IMR-90 (cell line): ENCODE measurements around the gene UQCRC1. TPM values are rescaled to one million over a fixed set of nuclear protein-coding genes. Genes with fewer than 3 reads are reported as not detected.
A peak's percentile ranks its signal among the peaks of the same experiment; 100 is the strongest.

Source experiments
- ATAC-seq: fragments of 200-7000 bp; cut with Tn5 transposase; 2 replicates; pipeline ENCODE4 v1.9.1; 2020; ENCODE audit warnings: low read depth, mild to moderate bottlenecking, moderate library complexity
- BruUV-seq: library from RNA; stranded (reverse); fragments of 400-500 nt; replicated peaks from 2 replicates; lab custom pipeline; 2021; lab: Mats Ljungman, UMichigan
- CTCF ChIA-PET: fragments of 300-600 bp; formaldehyde crosslinking; extraction: SDS; loops from one replicate; lab custom pipeline; 2021; ENCODE audit warnings: antibody characterized with exemption; lab: Yijun Ruan, JAX
- POLR2A ChIA-PET: fragments of 300-600 bp; sonication (Branson Sonifier 250); formaldehyde crosslinking; loops from one replicate; lab custom pipeline; 2022; ENCODE audit warnings: antibody characterized with exemption; ENCODE audit not compliant: unreplicated experiment; lab: Charles Lee
- DNase-seq: peaks from one replicate; pipeline ENCODE4 v3.0.0; 2013
- H2AFZ ChIP-seq: replicated peaks from 2 replicates; pipeline ENCODE3; 2013; ENCODE audit warnings: low read length, mild to moderate bottlenecking; ENCODE audit not compliant: poor library complexity
- H2AK5ac ChIP-seq: 2 replicates; pipeline ENCODE4 v1.6.1; 2013; ENCODE audit warnings: low read depth, low read length, inconsistent platforms
- H2AK9ac ChIP-seq: replicated peaks from 2 replicates; pipeline ENCODE3; 2013; ENCODE audit warnings: mild to moderate bottlenecking, low read depth, low read length, moderate library complexity; ENCODE audit not compliant: poor library complexity
- H2BK120ac ChIP-seq: 2 replicates; pipeline ENCODE4 v1.6.1; 2013; ENCODE audit warnings: low read depth, low read length, inconsistent platforms
- H2BK15ac ChIP-seq: 3 replicates; pipeline ENCODE4 v1.6.1; 2013; ENCODE audit warnings: low read depth, low read length, inconsistent platforms
- H2BK20ac ChIP-seq: 2 replicates; pipeline ENCODE4 v1.6.1; 2013; ENCODE audit warnings: low read depth, mild to moderate bottlenecking, inconsistent platforms, low read length, moderate library complexity
- H2BK5ac ChIP-seq: 2 replicates; pipeline ENCODE4 v1.6.1; 2013; ENCODE audit warnings: mild to moderate bottlenecking, low read depth, low read length, inconsistent platforms; ENCODE audit not compliant: poor library complexity, severe bottlenecking
- H3K14ac ChIP-seq: replicated peaks from 2 replicates; pipeline ENCODE4 v1.6.1; 2013; ENCODE audit warnings: low read depth, low read length, inconsistent platforms
- H3K18ac ChIP-seq: 2 replicates; pipeline ENCODE4 v1.6.1; 2013; ENCODE audit warnings: low read depth, low read length, control low read depth
- H3K23ac ChIP-seq: 2 replicates; pipeline ENCODE4 v1.6.1; 2013; ENCODE audit warnings: low read depth, low read length, inconsistent platforms
- H3K27ac ChIP-seq: 2 replicates; pipeline ENCODE4 v1.5.1; 2013; ENCODE audit warnings: mild to moderate bottlenecking, control low read depth, low read length; ENCODE audit not compliant: insufficient read depth
- H3K27me3 ChIP-seq: 2 replicates; pipeline ENCODE4 v1.6.1; 2013; ENCODE audit warnings: low read length; ENCODE audit not compliant: control insufficient read depth, insufficient read depth
- H3K36me3 ChIP-seq: 2 replicates; pipeline ENCODE4 v1.6.1; 2013; ENCODE audit warnings: low read length, mixed read lengths; ENCODE audit not compliant: control insufficient read depth, insufficient read depth
- H3K4ac ChIP-seq: 2 replicates; pipeline ENCODE4 v1.6.1; 2013; ENCODE audit warnings: low read depth, low read length, inconsistent platforms
- H3K4me1 ChIP-seq: 2 replicates; pipeline ENCODE4 v1.6.1; 2013; ENCODE audit warnings: low read length, mixed read lengths; ENCODE audit not compliant: control insufficient read depth, insufficient read depth
- H3K4me2 ChIP-seq: 2 replicates; pipeline ENCODE4 v1.6.1; 2013; ENCODE audit warnings: low read depth, mild to moderate bottlenecking, control low read depth, low read length, moderate library complexity
- H3K4me3 ChIP-seq: 2 replicates; pipeline ENCODE4 v1.5.1; 2013; ENCODE audit warnings: low read depth, mild to moderate bottlenecking, control low read depth, low read length, moderate library complexity; ENCODE audit not compliant: insufficient read depth
- H3K56ac ChIP-seq: 2 replicates; pipeline ENCODE4 v1.6.1; 2013; ENCODE audit warnings: low read length, inconsistent platforms; ENCODE audit not compliant: insufficient read depth; ENCODE audit errors: extremely low read depth
- H3K79me1 ChIP-seq, 2 experiments: 2 replicates each; pipeline ENCODE4 v1.6.1; 2013; ENCODE audit warnings: low read length in 2 of 2, inconsistent platforms in 1 of 2, low read depth in 1 of 2
- H3K9ac ChIP-seq: 2 replicates; pipeline ENCODE4 v1.6.1; 2013; ENCODE audit warnings: low read depth, low read length, control low read depth
- H3K9me1 ChIP-seq: 2 replicates; pipeline ENCODE4 v1.6.1; 2013; ENCODE audit warnings: low read length, inconsistent platforms; ENCODE audit not compliant: insufficient read depth
- H3K9me3 ChIP-seq: 2 replicates; pipeline ENCODE4 v1.6.1; 2013; ENCODE audit warnings: low read length; ENCODE audit not compliant: control insufficient read depth, insufficient read depth
- H4K20me1 ChIP-seq: 2 replicates; pipeline ENCODE4 v1.6.1; 2013; ENCODE audit warnings: low read length, inconsistent platforms; ENCODE audit not compliant: insufficient read depth
- H4K5ac ChIP-seq: 2 replicates; pipeline ENCODE4 v1.6.1; 2013; ENCODE audit warnings: mild to moderate bottlenecking, low read depth, low read length, control low read depth
- H4K8ac ChIP-seq, 2 experiments: 2 replicates each; pipeline ENCODE4 v1.6.1; 2013; ENCODE audit warnings: low read depth in 2 of 2, low read length in 2 of 2, control low read depth in 1 of 2, inconsistent platforms in 1 of 2
- H4K91ac ChIP-seq: 2 replicates; pipeline ENCODE4 v1.6.1; 2013; ENCODE audit warnings: low read depth, low read length, inconsistent platforms; ENCODE audit not compliant: insufficient read depth
- POLR2A ChIP-seq: IDR thresholded peaks from 2 replicates; pipeline ENCODE4 v1.6.1; 2012; ENCODE audit warnings: mild to moderate bottlenecking, low read depth, low read length
- WGBS, 2 experiments: methylation state at CpG; one replicate each; pipeline versions ENCODE4 v1.1.5 to v1.1.7; 2013; ENCODE audit warnings: missing lambda C conversion rate in 2 of 2; ENCODE audit not compliant: insufficient read length in 1 of 2; ENCODE audit errors: extremely low coverage in 2 of 2; 5-methylcytosine and 5-hydroxymethylcytosine counted together
- dilution Hi-C: fragments of 300-500 bp; cut with HindIII; formaldehyde crosslinking; loops from one replicate; pipeline ENCODE4 v1.14.3; 2018; ENCODE audit warnings: low sequenced_read_pairs; ENCODE audit not compliant: unreplicated experiment
- in situ Hi-C: fragments of 300-500 bp; cut with MboI; formaldehyde crosslinking; loops from 3 replicates; pipeline ENCODE4 v1.14.3; 2019; ENCODE audit warnings: low sequenced_read_pairs, inconsistent platforms, mixed read lengths
- intact Hi-C: fragments of 100-400 bp; cut with micrococcal nuclease; formaldehyde crosslinking; loops from 2 replicates; pipeline ENCODE4 v1.10.0; 2022
- polyA plus RNA-seq, 3 experiments: library from polyadenylated mRNA; depleted of rRNA; stranded (reverse); fragments of >200 nt; gene quantifications; 2 replicates each; pipeline ENCODE4 v1.2.3, GENCODE V29; 2012; ENCODE audit warnings: low replicate concordance in 1 of 3
- total RNA-seq: library from RNA; depleted of rRNA; stranded (reverse); fragments of >200 nt; gene quantifications from 2 replicates; pipeline ENCODE4 v1.2.3, GENCODE V29; 2012
- TF ChIP-seq, protein P1 (sequence below): fragments of 150-350 bp; IDR thresholded peaks from 2 replicates; pipeline ENCODE4 v1.6.1; 2017; ENCODE audit warnings: mild to moderate bottlenecking, antibody characterized with exemption, low read length, low read depth

The UQCRC1 gene
- total and polyA plus RNA-seq, 2 of the 4 experiments (the other 2 are of a cell fraction), result 474 to 1,365 TPM

- ChIA-PET CTCF (no interaction called here), POLR2A (interaction anchor here (0.5 kb wide), 1 partner anchor 16 kb away, joined by 12 read pairs; no protein-coding TSS in a partner anchor)
- peak overlapping the region; percentile 70; the same call in 1 of the 3 replicates for H2BK15ac ChIP-seq
- ATAC-seq (no peak), DNase-seq (peak; percentile 19)
- intact Hi-C loops (no loop called here), dilution Hi-C loops (no loop called here), in situ Hi-C loops (no loop called here)
- no peaks in the 10 kb centered on the region for H3K9me3 ChIP-seq
- H3K4ac ChIP-seq, result peak overlapping the region; percentile 92
- peak overlapping the region; percentile 66; the same call in 1 of the 2 replicates for H3K56ac ChIP-seq
- TF ChIP-seq, protein P1, sequence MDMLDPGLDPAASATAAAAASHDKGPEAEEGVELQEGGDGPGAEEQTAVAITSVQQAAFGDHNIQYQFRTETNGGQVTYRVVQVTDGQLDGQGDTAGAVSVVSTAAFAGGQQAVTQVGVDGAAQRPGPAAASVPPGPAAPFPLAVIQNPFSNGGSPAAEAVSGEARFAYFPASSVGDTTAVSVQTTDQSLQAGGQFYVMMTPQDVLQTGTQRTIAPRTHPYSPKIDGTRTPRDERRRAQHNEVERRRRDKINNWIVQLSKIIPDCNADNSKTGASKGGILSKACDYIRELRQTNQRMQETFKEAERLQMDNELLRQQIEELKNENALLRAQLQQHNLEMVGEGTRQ, result no peak
- TF ChIP-seq POLR2A, result peak; percentile 17; the same call in 1 of the 2 replicates
- peaks cover 63% of the 10 kb centered on the region for H3K9me1 ChIP-seq
- H3K36me3 ChIP-seq, result peaks cover 43% of the 10 kb centered on the region
- H3K23ac ChIP-seq, result peak overlapping the region; percentile 66
- WGBS, 2 experiments, result 42% methylated on average over 8 of the region's 39 CpGs; no CpG with 5 or more reads in 1 of the 2 experiments
- peak overlapping the region; percentile 88 for H2AK5ac ChIP-seq
- H2BK20ac ChIP-seq, result peak overlapping the region; percentile 72
- H2AK9ac ChIP-seq, result peak overlapping the region; percentile 95
- peak overlapping the region; percentile 85 for H2BK120ac ChIP-seq
- H3K79me1 ChIP-seq, result peaks cover 30 to 80% of the 10 kb centered on the region in 2 experiments
- H3K27me3 ChIP-seq, result no peaks in the 10 kb centered on the region
- peaks cover 17% of the 10 kb centered on the region for H4K20me1 ChIP-seq
- H3K4me2 ChIP-seq, result peak overlapping the region; percentile 73
- peak overlapping the region; percentile 94 for H3K27ac ChIP-seq
- BruUV-seq, result no TSS peak
- peak overlapping the region; percentile 89 for H3K14ac ChIP-seq
- H2BK5ac ChIP-seq, result peak overlapping the region; percentile 97
- peaks cover 49% of the 10 kb centered on the region for H3K4me1 ChIP-seq
- H4K91ac ChIP-seq, result peak overlapping the region; percentile 92
- peak overlapping the region; percentile 70 for H3K18ac ChIP-seq
- peak overlapping the region; percentile 81 for H4K5ac ChIP-seq
- peak overlapping the region; percentile 52 for H3K4me3 ChIP-seq
- peak overlapping the region; percentile 80 for H2AFZ ChIP-seq
- peak overlapping the region; percentile 83 for H3K9ac ChIP-seq
- peak overlapping the region; percentile 85 to 92 for H4K8ac ChIP-seq
Observed at GRCh38 chr3:48594417-48595049, 14.9 kb downstream of the UQCRC1 start.
